Fibroblast of lung (primary cell): ENCODE measurements around the gene SHPK. TPM values are rescaled to one million over a fixed set of nuclear protein-coding genes. Genes with fewer than 3 reads are reported as not detected.

Experiments
- DNase-seq, 2 donors: peaks; one replicate each; pipeline versions ENCODE4 v3.0.0 to v3.0.0-alpha.2; 2010; ENCODE audit warnings: low read depth in 2 of 2
- H2AFZ ChIP-seq: 2 replicates; pipeline ENCODE4 v1.5.1; 2012; ENCODE audit warnings: low read length, control low read depth, inconsistent platforms
- H3K27ac ChIP-seq: 2 replicates; pipeline ENCODE4 v1.5.1; 2011; ENCODE audit warnings: low read length, control low read depth; ENCODE audit not compliant: insufficient read depth
- H3K27me3 ChIP-seq: 2 replicates; pipeline ENCODE4 v1.5.1; 2011; ENCODE audit warnings: mild to moderate bottlenecking, low read length; ENCODE audit not compliant: control insufficient read depth, insufficient read depth
- H3K36me3 ChIP-seq: 2 replicates; pipeline ENCODE4 v1.5.1; 2011; ENCODE audit warnings: low read length; ENCODE audit not compliant: control insufficient read depth, insufficient read depth
- H3K4me1 ChIP-seq: 2 replicates; pipeline ENCODE4 v1.5.1; 2011; ENCODE audit warnings: low read length; ENCODE audit not compliant: control insufficient read depth, insufficient read depth; ENCODE audit errors: extremely low read depth
- H3K4me2 ChIP-seq: 2 replicates; pipeline ENCODE4 v1.5.1; 2011; ENCODE audit warnings: low read length, control low read depth; ENCODE audit not compliant: insufficient read depth; ENCODE audit errors: extremely low read depth
- H3K4me3 ChIP-seq, 4 experiments: fragments of 200-600 bp in 1 of 4; sonication (generic) in 1 of 4; replicated peaks in 1 of 4; 2 replicates each; pipeline ENCODE4 v1.5.1; 2011 to 2016; ENCODE audit warnings: low read length in 4 of 4, low read depth in 3 of 4, mild to moderate bottlenecking in 3 of 4, control low read depth in 2 of 4, inconsistent platforms in 1 of 4, mixed read lengths in 1 of 4; ENCODE audit not compliant: insufficient read depth in 1 of 4; ENCODE audit errors: control extremely low read depth in 1 of 4
- H3K79me2 ChIP-seq: 2 replicates; pipeline ENCODE4 v1.5.1; 2012; ENCODE audit warnings: mild to moderate bottlenecking, low read length, inconsistent platforms; ENCODE audit not compliant: control insufficient read depth, insufficient read depth
- H3K9ac ChIP-seq: 2 replicates; pipeline ENCODE4 v1.5.1; 2011; ENCODE audit warnings: mild to moderate bottlenecking, low read length, control low read depth; ENCODE audit not compliant: insufficient read depth
- H3K9me3 ChIP-seq: 2 replicates; pipeline ENCODE4 v1.5.1; 2012; ENCODE audit warnings: low read depth, low read length; ENCODE audit not compliant: control insufficient read depth, insufficient read depth
- H4K20me1 ChIP-seq: 2 replicates; pipeline ENCODE4 v1.5.1; 2011; ENCODE audit warnings: low read length; ENCODE audit not compliant: control insufficient read depth, insufficient read depth; ENCODE audit errors: extremely low read depth
- CTCF ChIP-seq, 2 donors: IDR thresholded peaks in 1 of 2; conservative IDR thresholded peaks in 1 of 2; 1 replicate in 1 of 2; 2 replicates in 1 of 2; pipeline ENCODE4 v1.5.1; 2011 to 2012; ENCODE audit warnings: low read length in 2 of 2, control low read depth in 1 of 2, inconsistent platforms in 1 of 2, low read depth in 1 of 2, mild to moderate bottlenecking in 1 of 2
- EZH2 ChIP-seq: IDR thresholded peaks from 2 replicates; pipeline ENCODE4 v1.5.1; 2012; ENCODE audit warnings: low read length, control low read depth, mild to moderate bottlenecking; ENCODE audit errors: missing control alignments
- polyA plus RNA-seq, 2 donors: library from polyadenylated mRNA; depleted of rRNA in 1 of 2; stranded (reverse) in 1 of 2; unstranded in 1 of 2; fragments of >200 nt; gene quantifications; 2 replicates each; pipeline ENCODE4 v1.2.1, GENCODE V29; 2011 to 2012; ENCODE audit warnings: missing spikeins in 1 of 2
- total RNA-seq: library from RNA; depleted of rRNA; stranded (reverse); fragments of >200 nt; gene quantifications from 2 replicates; pipeline ENCODE4 v1.2.1, GENCODE V29; 2014

SHPK gene
- total and polyA plus RNA-seq, 2 donors (not counting 1 experiment from before 2014, with no cell fraction given): 7.2 to 8.9 TPM

GRCh38 chr17:3572231-3572630 is 63.8 kb downstream of the SHPK start:
- Histone ChIP-seq H3K27me3 (no peaks in the 10 kb centered on the region), H3K79me2 (no peaks in the 10 kb centered on the region)
- TF ChIP-seq EZH2: no peak
- TF ChIP-seq CTCF (conservative IDR thresholded peaks at IDR 0.05 in 1 of 2, IDR thresholded peaks at IDR 0.05 in 1 of 2; ENCODE audit: low read depth in 1 of 2, low read length in 2 of 2): no peak

GRCh38 chr17:3571043-3571900 is 64.8 kb downstream of the SHPK start:
- Histone ChIP-seq H2AFZ (no peak overlapping the region), H3K4me1 (no peaks in the 10 kb centered on the region), H3K4me3 (no peak overlapping the region), H3K27me3 (no peaks in the 10 kb centered on the region), H3K9ac (no peak overlapping the region), H3K27ac (no peak overlapping the region), H4K20me1 (no peaks in the 10 kb centered on the region), H3K36me3 (no peaks in the 10 kb centered on the region), H3K4me2 (no peak overlapping the region), H3K9me3 (no peaks in the 10 kb centered on the region), H3K79me2 (no peaks in the 10 kb centered on the region)
- no peak for TF ChIP-seq EZH2
- no peak for TF ChIP-seq CTCF (conservative IDR thresholded peaks at IDR 0.05 in 1 of 2, IDR thresholded peaks at IDR 0.05 in 1 of 2; ENCODE audit: low read depth in 1 of 2, low read length in 2 of 2)
- no peak for DNase-seq

More at GRCh38 chr17:3572231-3572630, 63.8 kb downstream of the SHPK start:
- Histone ChIP-seq H3K9me3 (no peaks in the 10 kb centered on the region), H4K20me1 (no peaks in the 10 kb centered on the region), H3K36me3 (no peaks in the 10 kb centered on the region), H3K9ac (no peak overlapping the region), H2AFZ (no peak overlapping the region), H3K4me1 (no peaks in the 10 kb centered on the region), H3K4me2 (no peak overlapping the region), H3K27ac (no peak overlapping the region), H3K4me3 (no peak overlapping the region)
- DNase-seq: no peak

- Histone ChIP-seq H3K4me1 (no peaks in the 10 kb centered on the region), H3K36me3 (no peaks in the 10 kb centered on the region), H2AFZ (no peak overlapping the region), H3K9ac (no peak overlapping the region), H3K9me3 (no peaks in the 10 kb centered on the region), H3K4me2 (no peak overlapping the region), H3K27me3 (no peaks in the 10 kb centered on the region), H3K4me3 (no peak overlapping the region), H3K27ac (no peak overlapping the region), H4K20me1 (no peaks in the 10 kb centered on the region), H3K79me2 (no peaks in the 10 kb centered on the region)
- DNase-seq: no peak
- TF ChIP-seq CTCF (conservative IDR thresholded peaks at IDR 0.05 in 1 of 2, IDR thresholded peaks at IDR 0.05 in 1 of 2; ENCODE audit: low read depth in 1 of 2, low read length in 2 of 2) (no peak), EZH2 (no peak)
These were observed 66.4 kb downstream of the SHPK start for GRCh38 chr17:3569534-3570137.
